Liver (tissue), 9 donors: Measurements from ENCODE around the gene ALG3. TPM values are rescaled to one million over a fixed set of nuclear protein-coding genes. Genes with fewer than 3 reads are reported as not detected.

ENCODE experiments used
- DNase-seq: peaks from one replicate; pipeline ENCODE4 v3.0.0-alpha.2; 2017; ENCODE audit warnings: low spot score
- H3K27ac ChIP-seq, 2 donors: one replicate each; pipeline ENCODE4 v1.7.0; 2013; ENCODE audit warnings: inconsistent platforms in 2 of 2, low read length in 2 of 2, control low read depth in 1 of 2, low read depth in 1 of 2, mild to moderate bottlenecking in 1 of 2
- H3K27me3 ChIP-seq, 4 donors: one replicate each; pipeline versions ENCODE4 v1.6.1 to v1.7.0; 2013; ENCODE audit warnings: low read length in 3 of 4, inconsistent platforms in 1 of 4, mild to moderate bottlenecking in 1 of 4, moderate library complexity in 1 of 4; ENCODE audit not compliant: control insufficient read depth in 4 of 4, insufficient read depth in 4 of 4
- H3K36me3 ChIP-seq, 4 donors: one replicate each; pipeline versions ENCODE4 v1.6.1 to v1.7.0; 2013; ENCODE audit warnings: low read length in 3 of 4, mild to moderate bottlenecking in 3 of 4, low read depth in 1 of 4, moderate library complexity in 1 of 4; ENCODE audit not compliant: control insufficient read depth in 4 of 4, insufficient read depth in 3 of 4
- H3K4me1 ChIP-seq, 4 donors: one replicate each; pipeline versions ENCODE4 v1.6.1 to v1.7.0; 2013; ENCODE audit warnings: low read length in 3 of 4, mild to moderate bottlenecking in 3 of 4, moderate library complexity in 1 of 4; ENCODE audit not compliant: control insufficient read depth in 4 of 4, insufficient read depth in 4 of 4
- H3K4me3 ChIP-seq, 3 donors: one replicate each; pipeline versions ENCODE4 v1.6.1 to v1.7.0; 2013; ENCODE audit warnings: low read length in 3 of 3, control low read depth in 1 of 3, low read depth in 1 of 3, mild to moderate bottlenecking in 1 of 3
- H3K9ac ChIP-seq, 2 donors: one replicate each; pipeline ENCODE4 v1.7.0; 2013; ENCODE audit warnings: low read length in 2 of 2, mild to moderate bottlenecking in 2 of 2, moderate library complexity in 2 of 2, control low read depth in 1 of 2, low read depth in 1 of 2
- H3K9me3 ChIP-seq, 4 donors: one replicate each; pipeline versions ENCODE4 v1.6.1 to v1.7.0; 2013; ENCODE audit warnings: low read length in 3 of 4; ENCODE audit not compliant: control insufficient read depth in 4 of 4
- ATF3 ChIP-seq: IDR thresholded peaks from 2 replicates; pipeline ENCODE4 v1.6.1; 2016; ENCODE audit warnings: antibody characterized with exemption
- CTCF ChIP-seq: fragments of 150-350 bp; IDR thresholded peaks from 2 replicates; pipeline ENCODE4 v1.5.1; 2017; ENCODE audit warnings: improper control_type of control experiment, low read depth, low read length; ENCODE audit not compliant: missing input control
- EGR1 ChIP-seq, 2 donors: IDR thresholded peaks; 2 replicates each; pipeline ENCODE4 v1.6.1; 2016 to 2018; ENCODE audit warnings: antibody characterized with exemption in 2 of 2, low read depth in 2 of 2
- FOXA1 ChIP-seq: IDR thresholded peaks from 2 replicates; pipeline ENCODE4 v1.6.1; 2016; ENCODE audit warnings: antibody characterized with exemption
- FOXA2 ChIP-seq: IDR thresholded peaks from 2 replicates; pipeline ENCODE4 v1.6.1; 2016; ENCODE audit warnings: antibody characterized with exemption
- GABPA ChIP-seq, 2 donors: IDR thresholded peaks in 1 of 2; conservative IDR thresholded peaks in 1 of 2; 2 replicates each; pipeline ENCODE4 v1.6.1; 2016; ENCODE audit warnings: antibody characterized with exemption in 2 of 2, mild to moderate bottlenecking in 1 of 2, moderate library complexity in 1 of 2
- HNF4A ChIP-seq, 2 donors: conservative IDR thresholded peaks; 2 replicates each; pipeline ENCODE4 v1.6.1; 2016; ENCODE audit warnings: antibody characterized with exemption in 2 of 2, mild to moderate bottlenecking in 2 of 2
- HNF4G ChIP-seq: IDR thresholded peaks from 2 replicates; pipeline ENCODE4 v1.6.1; 2016; ENCODE audit warnings: antibody characterized with exemption
- JUND ChIP-seq, 2 donors: IDR thresholded peaks; 2 replicates each; pipeline ENCODE4 v1.6.1; 2016; ENCODE audit warnings: antibody characterized with exemption in 2 of 2
- MAX ChIP-seq: IDR thresholded peaks from 2 replicates; pipeline ENCODE4 v1.6.1; 2016; ENCODE audit warnings: antibody characterized with exemption
- NR2F2 ChIP-seq: IDR thresholded peaks from 2 replicates; pipeline ENCODE4 v1.6.1; 2016; ENCODE audit warnings: antibody characterized with exemption
- RAD21 ChIP-seq, 2 donors: IDR thresholded peaks; 2 replicates each; pipeline ENCODE4 v1.6.1; 2016; ENCODE audit warnings: antibody characterized with exemption in 2 of 2, mild to moderate bottlenecking in 2 of 2
- REST ChIP-seq: IDR thresholded peaks from 2 replicates; pipeline ENCODE4 v1.6.1; 2016; ENCODE audit warnings: antibody characterized with exemption, mild to moderate bottlenecking
- RXRA ChIP-seq, 2 donors: IDR thresholded peaks; 2 replicates each; pipeline ENCODE4 v1.6.1; 2017 to 2018; ENCODE audit warnings: antibody characterized with exemption in 2 of 2, mild to moderate bottlenecking in 1 of 2
- TAF1 ChIP-seq: conservative IDR thresholded peaks from 2 replicates; pipeline ENCODE4 v1.6.1; 2016; ENCODE audit warnings: antibody characterized with exemption, mild to moderate bottlenecking
- YY1 ChIP-seq: IDR thresholded peaks from 2 replicates; pipeline ENCODE4 v1.6.1; 2016; ENCODE audit warnings: antibody characterized with exemption, mild to moderate bottlenecking
- ZBTB33 ChIP-seq: IDR thresholded peaks from 2 replicates; pipeline ENCODE4 v1.6.1; 2016; ENCODE audit warnings: antibody characterized with exemption
- WGBS: extraction: QIAGEN DNeasy Blood & Tissue Kit; methylation state at CpG from one replicate; pipeline ENCODE4 v1.1.7; 2013; 5-methylcytosine and 5-hydroxymethylcytosine counted together
- polyA plus RNA-seq, 2 donors: library from polyadenylated mRNA; stranded (reverse) in 1 of 2; unstranded in 1 of 2; fragments of 200-250 nt in 1 of 2; fragments of >200 nt in 1 of 2; fragmentation: Nextera tagmentation in 1 of 2; extraction: Ambion mirVana in 1 of 2; gene quantifications; one replicate each; pipeline versions ENCODE4 v1.2.1 to v1.2.3, GENCODE V29; 2013 to 2015
- total RNA-seq, 2 donors: library from RNA; depleted of rRNA; stranded (reverse); fragments of >200 nt; gene quantifications; one replicate each; pipeline ENCODE4 v1.2.3, GENCODE V29; 2014
- donor health status: healthy.
- donor health status: healthy.
- donor health status: healthy.
- donor health status: healthy.
- donor health status: healthy.

The ALG3 gene
- total and polyA plus RNA-seq, 4 donors, result 27.7 to 78.6 (median 64.5) TPM

- Histone ChIP-seq H3K4me1 (peaks cover 0 to 22% (median 16%) of the 10 kb centered on the region in 4 donors), H3K4me3 (peak overlapping the region; percentile 82 to 100 (median 91)), H3K36me3 (peaks cover 1 to 4% (median 2%) of the 10 kb centered on the region in 4 donors), H3K27me3 (no peaks in the 10 kb centered on the region), H3K27ac (peak overlapping the region; percentile 75 to 96), H3K9ac (peak overlapping the region; percentile 82 to 88), H3K9me3 (no peaks in the 10 kb centered on the region)
- TF ChIP-seq REST (peak; percentile 46), TAF1 (no peak), RAD21 (IDR thresholded peaks at IDR 0.05) (peak; percentile 80 to 85), CTCF (peak; percentile 95), HNF4A (conservative IDR thresholded peaks at IDR 0.05) (peak in 1 of 2 donors; percentile 21), FOXA2 (no peak), RXRA (IDR thresholded peaks at IDR 0.05) (peak in 1 of 2 donors; percentile 7)
- peak; percentile 91 for DNase-seq
- WGBS, result 14% methylated on average over 20 of the region's 20 CpGs
These were observed 1.5 kb upstream of the ALG3 start for GRCh38 chr3:184250167-184250828.

GRCh38 chr3:184249412-184250166, 827 bp upstream of the ALG3 start, which contains the start of gene EEF1AKMT4:
EEF1AKMT4 (plus strand) TSS chr3:184249672; CDS start chr3:184249695, 23 bp downstream.
- Histone ChIP-seq H3K4me1 (peaks cover 0 to 22% (median 16%) of the 10 kb centered on the region in 4 donors), H3K27ac (peak within 1 kb of the TSS; percentile 96), H3K9me3 (no peaks in the 10 kb centered on the region), H3K4me3 (peak within 1 kb of the TSS; percentile 82 to 100 (median 100)), H3K9ac (peak within 1 kb of the TSS; percentile 89 to 96), H3K27me3 (no peaks in the 10 kb centered on the region), H3K36me3 (peaks cover 3 to 12% (median 7%) of the 10 kb centered on the region in 4 donors)
- WGBS, result under 1% methylated on average over 54 of the region's 54 CpGs
- peak; percentile 96 for DNase-seq
- TF ChIP-seq CTCF (peak; percentile 51), MAX (peak; percentile 99), YY1 (peak; percentile 82), ATF3 (no peak), EGR1 (IDR thresholded peaks at IDR 0.05; ENCODE audit: low read depth in 2 of 2) (no peak), ZBTB33 (peak; percentile 8), JUND (IDR thresholded peaks at IDR 0.05) (no peak), HNF4G (no peak), GABPA (IDR thresholded peaks at IDR 0.05 in 1 of 2, conservative IDR thresholded peaks at IDR 0.05 in 1 of 2) (peak; percentile 80 to 89), NR2F2 (no peak), TAF1 (no peak), RXRA (IDR thresholded peaks at IDR 0.05) (peak; percentile 15 to 21), HNF4A (conservative IDR thresholded peaks at IDR 0.05) (peak in 1 of 2 donors; percentile 5), RAD21 (IDR thresholded peaks at IDR 0.05) (peak; percentile 28 to 53), FOXA1 (no peak)
